CD4-positive, alpha-beta T cell treated with Interleukin-4 for 1 hour (primary cell): ENCODE data around the gene PIF1.
"Not testable (repeated sequence)": the region's sequence is repeated elsewhere in the genome, so short reads cannot be mapped to it uniquely, and the experiment has no call there.

Source experiments
- DNase-seq, 2 donors: peaks; one replicate each; pipeline ENCODE4 v3.0.0-alpha.2; 2020 to 2022

PIF1 gene

GRCh38 chr15:64847448-64847847 lies 22.0 kb upstream of the PIF1 start:
- no peak for DNase-seq

GRCh38 chr15:64847016-64847415 lies 21.6 kb upstream of the PIF1 start:
- DNase-seq = no peak

- DNase-seq = no peak
Observed at GRCh38 chr15:64845831-64846595, 20.6 kb upstream of the PIF1 start.

GRCh38 chr15:64845183-64845611 lies 19.8 kb upstream of the PIF1 start:
- DNase-seq = peak in 1 of 2 donors; percentile 24

- peak; percentile 22 to 31 for DNase-seq
Observed at GRCh38 chr15:64844576-64845145, 19.2 kb upstream of the PIF1 start.

GRCh38 chr15:64843991-64844390 lies 18.5 kb upstream of the PIF1 start:
- no peak for DNase-seq

GRCh38 chr15:64842986-64843561 lies 17.6 kb upstream of the PIF1 start:
- DNase-seq = peak in 1 of 2 donors; percentile 36

GRCh38 chr15:64842096-64842939 lies 16.9 kb upstream of the PIF1 start:
- peak in 1 of 2 donors; percentile 43 for DNase-seq

GRCh38 chr15:64841344-64842095 lies 16.1 kb upstream of the PIF1 start, which contains the start of gene PLEKHO2:
Gene PLEKHO2 (plus strand): TSS chr15:64841915. CDS start chr15:64842017, 102 bp downstream.
- DNase-seq = peak; percentile 95 to 96

- DNase-seq = no peak
Observed at GRCh38 chr15:64841060-64841343, 15.6 kb upstream of the PIF1 start.

- peak; percentile 55 to 73 for DNase-seq
Observed at GRCh38 chr15:64837502-64837901, 12.1 kb upstream of the PIF1 start.

- no peak for DNase-seq
Observed at GRCh38 chr15:64836023-64836536, 10.6 kb upstream of the PIF1 start.

GRCh38 chr15:64833690-64834089 lies 8.2 kb upstream of the PIF1 start:
- no peak for DNase-seq

GRCh38 chr15:64828985-64829384 lies 3.5 kb upstream of the PIF1 start:
- DNase-seq = no peak

- DNase-seq = no peak
Observed at GRCh38 chr15:64824929-64825430, 467 bp downstream of the PIF1 start.

GRCh38 chr15:64816452-64816851 lies 9.0 kb downstream of the PIF1 start:
- DNase-seq = no peak

- DNase-seq = not testable (repeated sequence)
Observed at GRCh38 chr15:64814965-64815364, 10.5 kb downstream of the PIF1 start.

GRCh38 chr15:64814283-64814682 lies 11.2 kb downstream of the PIF1 start:
- not testable (repeated sequence) for DNase-seq

GRCh38 chr15:64813075-64813474 lies 12.4 kb downstream of the PIF1 start:
- no peak for DNase-seq

GRCh38 chr15:64810497-64811326 lies 14.7 kb downstream of the PIF1 start:
- DNase-seq = no peak
